Fibroblast of villous mesenchyme (primary cell): ENCODE results near the gene RIT2. TPM values are rescaled to one million over a fixed set of nuclear protein-coding genes. Genes with fewer than 3 reads are reported as not detected.

Experiments
- DNase-seq: peaks from one replicate; pipeline ENCODE4 v3.0.0-alpha.2; 2010; ENCODE audit warnings: low read depth
- H3K4me3 ChIP-seq: 2 replicates; pipeline ENCODE4 v1.5.1; 2011; ENCODE audit warnings: low read depth, mild to moderate bottlenecking, low read length
- total RNA-seq: library from RNA; depleted of rRNA; stranded (reverse); fragments of >200 nt; gene quantifications from 2 replicates; pipeline ENCODE4 v1.2.3, GENCODE V29; 2012
- TF ChIP-seq, protein P1 (sequence below): IDR thresholded peaks from 2 replicates; pipeline ENCODE4 v1.5.1; 2012; ENCODE audit warnings: low read depth, mild to moderate bottlenecking, low read length; ENCODE audit not compliant: insufficient read depth

Gene RIT2
- total RNA-seq, 1 donor: not detected

DNA sequence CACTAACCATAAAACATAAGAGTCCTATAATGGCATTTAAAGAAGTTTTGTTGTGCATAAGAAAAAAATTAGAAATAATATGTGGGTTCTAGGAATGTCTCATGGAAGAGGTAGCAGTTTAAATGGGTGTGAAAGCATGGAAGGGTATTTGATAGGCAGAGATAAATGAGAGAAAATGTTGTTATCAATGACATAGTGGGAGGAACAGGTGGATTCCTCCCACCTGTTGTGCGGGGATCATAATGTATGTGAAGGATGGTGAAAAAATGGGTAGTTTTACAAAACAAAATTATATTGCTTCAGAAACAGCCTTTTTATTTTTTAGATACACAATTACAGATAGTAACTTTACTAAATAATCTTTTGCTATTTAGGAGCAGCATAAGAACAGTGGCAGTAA lies 41.7 kb downstream of the RIT2 start:
- DNase-seq: no peak
- no peak overlapping the region for H3K4me3 ChIP-seq
- TF ChIP-seq, protein P1, sequence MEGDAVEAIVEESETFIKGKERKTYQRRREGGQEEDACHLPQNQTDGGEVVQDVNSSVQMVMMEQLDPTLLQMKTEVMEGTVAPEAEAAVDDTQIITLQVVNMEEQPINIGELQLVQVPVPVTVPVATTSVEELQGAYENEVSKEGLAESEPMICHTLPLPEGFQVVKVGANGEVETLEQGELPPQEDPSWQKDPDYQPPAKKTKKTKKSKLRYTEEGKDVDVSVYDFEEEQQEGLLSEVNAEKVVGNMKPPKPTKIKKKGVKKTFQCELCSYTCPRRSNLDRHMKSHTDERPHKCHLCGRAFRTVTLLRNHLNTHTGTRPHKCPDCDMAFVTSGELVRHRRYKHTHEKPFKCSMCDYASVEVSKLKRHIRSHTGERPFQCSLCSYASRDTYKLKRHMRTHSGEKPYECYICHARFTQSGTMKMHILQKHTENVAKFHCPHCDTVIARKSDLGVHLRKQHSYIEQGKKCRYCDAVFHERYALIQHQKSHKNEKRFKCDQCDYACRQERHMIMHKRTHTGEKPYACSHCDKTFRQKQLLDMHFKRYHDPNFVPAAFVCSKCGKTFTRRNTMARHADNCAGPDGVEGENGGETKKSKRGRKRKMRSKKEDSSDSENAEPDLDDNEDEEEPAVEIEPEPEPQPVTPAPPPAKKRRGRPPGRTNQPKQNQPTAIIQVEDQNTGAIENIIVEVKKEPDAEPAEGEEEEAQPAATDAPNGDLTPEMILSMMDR: no peak

DNA sequence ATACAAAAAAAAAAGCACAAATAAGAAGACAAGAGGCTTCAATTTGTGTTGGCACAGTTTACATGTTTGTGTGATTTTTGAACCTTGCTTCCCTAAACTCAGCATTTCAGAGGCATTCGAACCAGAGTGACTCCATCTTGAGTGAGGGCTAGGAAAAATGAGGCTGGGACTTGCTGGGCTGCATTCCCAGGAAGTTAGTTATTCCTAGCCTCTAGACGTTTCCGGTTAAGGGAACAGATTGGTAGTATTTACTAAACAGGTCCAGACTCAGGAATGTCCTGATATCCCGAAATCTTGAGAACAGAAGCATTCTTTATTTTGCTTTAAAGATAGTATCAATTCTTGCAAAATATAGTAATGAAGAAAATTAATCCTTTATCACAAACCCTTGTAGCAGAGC lies 46.7 kb downstream of the RIT2 start:
- DNase-seq: no peak
- TF ChIP-seq, protein P1: no peak
- no peak overlapping the region for H3K4me3 ChIP-seq

DNA sequence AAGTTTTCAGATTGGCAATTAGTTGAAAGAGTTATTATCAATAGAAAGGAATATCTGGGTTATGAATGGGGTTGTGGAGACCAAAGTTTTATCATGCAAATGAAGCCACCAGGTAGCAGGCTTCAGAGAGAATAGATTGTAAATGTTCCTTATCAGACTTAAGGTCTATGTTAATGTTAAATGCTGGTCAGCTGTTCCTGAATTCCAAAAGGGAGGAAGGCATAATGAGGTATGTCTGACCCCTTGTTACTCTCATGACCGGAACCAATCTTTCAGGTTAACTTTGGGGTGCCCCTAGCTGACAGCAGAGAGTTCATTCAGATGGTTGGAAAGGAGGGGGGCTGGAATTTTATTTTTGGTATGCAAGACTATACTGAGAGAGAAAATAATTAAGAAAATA lies 47.9 kb downstream of the RIT2 start:
- no peak overlapping the region for H3K4me3 ChIP-seq
- DNase-seq: no peak
- TF ChIP-seq, protein P1: no peak

DNA sequence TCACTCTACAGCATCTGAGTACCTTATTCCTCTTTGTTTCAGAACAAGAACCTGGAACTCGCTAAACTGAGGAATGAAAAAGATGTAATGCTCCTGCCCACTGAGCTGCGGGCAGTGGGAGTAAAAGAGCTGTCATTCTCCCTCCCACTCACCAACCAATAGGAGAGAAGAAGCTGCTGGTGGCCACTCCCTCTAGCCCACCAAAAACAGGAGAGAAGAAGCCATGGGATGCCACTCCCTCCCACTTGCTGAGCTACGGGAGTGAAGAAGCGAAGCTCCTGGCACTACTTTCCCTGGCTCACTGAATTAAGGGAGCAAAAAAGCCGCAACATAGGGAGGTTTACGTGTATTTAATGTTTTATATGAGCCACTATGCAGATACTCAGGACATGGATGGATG lies 53.7 kb downstream of the RIT2 start:
- DNase-seq: no peak
- TF ChIP-seq, protein P1: no peak
- H3K4me3 ChIP-seq: no peak overlapping the region

DNA sequence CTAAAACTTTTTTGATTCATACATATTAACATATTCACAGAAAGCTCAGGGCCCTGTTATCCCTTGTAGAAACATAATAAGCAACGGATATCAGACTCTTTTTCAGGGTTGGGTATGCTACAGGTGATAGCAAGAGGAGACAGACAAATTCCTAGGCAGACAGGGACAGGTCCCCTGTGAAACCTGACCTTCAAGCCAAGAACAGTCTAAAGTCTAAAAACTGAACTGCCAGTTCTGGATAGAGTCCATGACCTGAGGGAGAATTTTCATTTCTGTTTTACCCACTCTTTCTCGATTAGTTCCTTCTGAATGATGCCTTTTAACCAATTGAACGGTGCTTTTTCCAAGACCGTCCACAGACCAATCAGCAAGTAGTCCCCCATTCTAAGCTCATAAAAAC lies 54.2 kb downstream of the RIT2 start:
- DNase-seq: no peak
- TF ChIP-seq, protein P1: no peak
- H3K4me3 ChIP-seq: no peak overlapping the region

DNA sequence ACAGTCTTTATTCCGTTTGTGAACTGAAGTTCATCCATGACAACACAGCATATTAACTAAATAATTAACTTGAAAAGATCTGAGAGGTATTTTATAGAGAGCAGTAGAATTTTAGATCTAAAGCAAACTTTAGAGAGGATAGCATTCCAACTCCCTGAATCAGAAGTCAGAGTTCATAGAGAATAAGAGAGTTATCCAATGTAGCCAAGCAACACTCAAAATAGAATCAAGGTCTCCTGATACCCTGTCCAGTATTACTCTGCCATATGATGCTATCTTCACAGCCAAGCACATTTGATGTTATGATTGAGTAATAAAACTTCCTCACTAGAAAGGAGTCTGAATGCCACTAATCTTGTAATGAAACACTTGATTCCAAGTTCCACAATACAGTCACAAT lies 55.5 kb downstream of the RIT2 start:
- peak; percentile 3 for DNase-seq
- TF ChIP-seq, protein P1: no peak
- no peak overlapping the region for H3K4me3 ChIP-seq

DNA sequence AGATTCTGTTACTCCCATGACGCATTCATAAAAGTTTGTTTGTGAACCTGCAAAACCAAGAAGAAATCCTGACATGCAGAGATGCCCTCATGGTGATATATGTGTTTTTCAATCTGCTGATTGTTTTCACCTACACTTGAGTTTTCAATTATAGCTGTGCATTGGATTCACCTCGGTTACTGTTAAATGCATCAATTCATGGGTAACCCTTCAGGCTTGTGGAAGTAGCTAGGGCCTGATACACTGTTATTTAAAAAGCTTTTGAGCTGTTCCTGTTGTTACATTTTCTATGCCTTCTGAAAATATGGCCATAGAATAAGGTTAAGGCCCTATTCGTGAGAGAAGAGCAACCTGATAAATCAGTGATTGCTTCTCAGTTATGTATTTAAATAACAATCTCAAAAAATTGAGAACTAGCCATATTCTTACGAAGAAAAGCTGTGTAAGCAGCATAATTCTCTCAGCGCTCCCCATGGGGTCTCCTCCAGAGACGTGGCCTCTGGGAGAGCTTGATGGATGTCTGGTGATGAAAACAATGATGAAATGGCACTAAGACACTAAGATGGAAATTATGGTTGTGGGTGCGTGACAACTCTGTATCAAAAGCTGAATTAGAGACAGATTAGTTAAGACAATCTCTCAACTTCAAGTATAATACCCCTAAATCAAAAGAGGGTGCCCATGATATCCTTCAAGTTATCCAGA lies 60.5 kb downstream of the RIT2 start:
- no peak overlapping the region for H3K4me3 ChIP-seq
- DNase-seq: no peak
- TF ChIP-seq, protein P1: no peak
